GM18873 (cell line): ENCODE results near the gene ABLIM2.
"Not testable (repeated sequence)": the region's sequence is repeated elsewhere in the genome, so short reads cannot be mapped to it uniquely, and the experiment has no call there.

Experiments
- ATAC-seq: cut with Tn5 transposase; IDR thresholded peaks from one replicate; pipeline ENCODE4 v1.9.1; 2021; ENCODE audit warnings: mild to moderate bottlenecking, moderate library complexity, moderate number of reproducible peaks; ENCODE audit not compliant: unreplicated experiment, low FRiP score

The ABLIM2 gene

DNA sequence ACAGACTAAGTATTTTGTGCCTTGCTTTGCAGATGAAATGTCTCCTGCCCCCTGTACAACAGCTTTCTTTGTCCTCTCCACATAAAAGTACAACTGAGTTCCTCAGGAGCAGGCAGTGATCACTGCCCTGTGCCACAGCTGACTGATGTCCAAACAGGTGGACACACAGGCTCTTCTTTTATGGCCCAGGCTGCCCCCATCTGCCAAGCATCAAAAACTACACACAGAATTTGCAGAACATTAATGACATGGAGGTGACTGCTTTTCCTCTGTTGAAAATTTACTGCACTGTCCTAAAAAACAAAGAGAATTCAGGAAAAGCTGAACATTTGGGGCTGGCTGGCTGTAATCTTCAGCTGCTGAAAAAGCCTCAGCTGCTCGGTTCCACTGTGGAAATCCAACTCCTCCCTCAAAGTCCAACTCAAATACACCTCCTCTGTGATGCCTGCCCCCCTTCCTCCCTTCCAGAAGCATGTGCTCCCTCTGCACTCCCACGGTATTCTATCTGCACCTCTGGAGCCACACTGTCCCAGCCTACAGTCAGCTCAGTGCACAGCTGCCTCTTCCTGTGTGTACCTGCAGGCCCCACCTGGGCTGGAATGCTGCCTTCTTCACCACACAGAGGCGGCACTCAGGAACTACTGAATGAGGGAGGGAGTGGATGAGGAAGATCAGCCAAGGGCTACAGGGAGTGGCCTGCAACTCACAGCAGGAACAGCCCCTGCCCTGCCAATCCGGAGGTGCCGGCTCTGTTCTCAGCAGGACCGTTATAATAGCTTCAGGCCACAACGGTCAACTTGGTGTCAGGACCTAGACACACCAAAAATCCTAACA, 229.3 kb downstream of the ABLIM2 start:
- ATAC-seq, result no peak

DNA sequence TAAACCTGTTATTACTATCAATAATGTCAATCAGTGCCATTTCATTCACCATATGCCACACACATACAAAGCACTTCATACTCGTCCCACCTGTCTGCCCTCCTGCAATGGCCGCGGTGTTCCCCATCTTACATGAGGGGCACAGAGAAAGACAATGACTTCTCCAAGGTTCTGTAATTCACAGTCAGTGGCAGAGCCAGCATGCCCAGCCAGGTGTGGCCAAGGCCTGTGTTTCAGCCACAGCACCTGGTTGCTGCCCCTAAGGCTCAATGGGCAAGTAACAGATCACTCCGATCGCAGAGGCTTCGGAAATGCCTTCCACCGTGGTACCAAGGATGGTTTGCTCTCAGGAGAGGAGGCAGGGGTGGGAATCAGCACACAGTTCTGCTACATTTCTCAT, 229.9 kb downstream of the ABLIM2 start:
- no peak for ATAC-seq

DNA sequence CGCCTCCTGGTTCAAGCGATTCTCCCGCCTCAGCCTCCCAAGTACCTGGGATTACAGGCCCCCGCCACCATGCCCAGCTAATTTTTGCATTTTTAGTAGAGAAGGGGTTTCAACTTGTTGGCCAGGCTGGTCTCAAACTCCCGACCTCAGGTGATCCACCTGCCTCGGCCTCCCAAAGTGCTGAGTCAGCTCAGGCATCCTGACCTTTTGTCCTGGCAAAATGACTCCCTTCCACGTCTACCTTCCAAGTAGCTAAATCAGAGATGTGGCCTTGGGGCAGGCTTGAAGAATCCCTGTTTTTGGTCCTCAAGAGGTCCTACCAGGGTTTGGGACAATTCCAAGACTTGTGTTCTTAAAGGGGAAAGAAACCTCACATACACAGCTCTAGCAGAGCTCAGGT, 231.8 kb downstream of the ABLIM2 start:
- no peak for ATAC-seq

DNA sequence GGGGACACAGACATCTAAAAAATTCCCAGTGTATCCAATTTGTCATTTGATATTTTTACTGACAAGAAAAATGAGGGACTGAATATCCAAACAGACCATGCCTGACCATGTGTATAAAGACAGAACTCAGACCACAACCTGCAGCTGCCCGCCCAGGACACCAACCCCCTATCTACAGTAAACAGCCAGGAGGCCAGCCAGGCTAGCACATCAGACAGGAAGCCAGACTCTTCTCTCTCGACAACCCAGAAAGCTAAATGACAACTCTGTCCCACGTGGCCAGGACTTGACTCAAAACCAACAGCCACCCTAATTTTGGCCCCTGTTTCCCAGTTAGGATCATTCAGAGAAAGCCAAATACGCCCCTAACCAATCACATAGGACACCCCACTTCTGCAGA, 234.0 kb downstream of the ABLIM2 start:
- no peak for ATAC-seq

DNA sequence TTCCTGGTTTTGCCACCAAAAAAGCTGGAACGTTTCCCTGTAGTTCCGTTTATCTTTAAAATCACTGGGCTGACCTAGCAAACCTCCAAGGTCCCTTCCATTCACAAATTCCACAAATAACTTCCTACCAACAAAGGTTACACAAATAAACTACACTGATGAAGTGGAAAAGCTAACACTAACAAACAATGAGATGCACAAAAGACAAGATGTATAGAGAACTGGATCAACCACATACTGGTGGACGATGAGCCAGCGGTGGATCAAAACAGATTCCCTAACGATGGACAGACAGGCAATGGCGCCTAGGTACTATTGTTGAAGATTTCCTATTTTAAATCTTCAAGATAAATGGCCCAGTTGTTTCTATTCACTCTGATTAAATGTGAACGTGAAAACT, 234.4 kb downstream of the ABLIM2 start:
- no peak for ATAC-seq

DNA sequence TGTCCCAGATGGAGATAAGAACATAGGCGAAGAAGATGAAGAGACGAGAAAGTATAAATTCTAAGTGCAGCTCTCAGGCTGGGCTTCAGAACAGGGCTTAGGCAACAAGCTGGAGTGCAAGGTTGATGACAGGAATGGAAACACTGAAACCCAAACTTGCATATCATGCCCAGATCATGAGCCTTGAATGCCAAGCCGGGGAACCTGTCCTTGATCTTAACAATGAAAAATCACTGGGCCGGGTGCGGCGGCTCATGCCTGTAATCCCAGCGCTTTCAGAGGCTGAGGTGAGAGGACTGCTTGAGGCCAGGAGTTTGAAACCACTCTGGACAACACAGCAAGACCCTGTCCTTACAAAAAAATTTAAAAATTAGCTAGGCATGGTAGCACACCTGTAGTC, 236.1 kb downstream of the ABLIM2 start:
- ATAC-seq, result no peak

DNA sequence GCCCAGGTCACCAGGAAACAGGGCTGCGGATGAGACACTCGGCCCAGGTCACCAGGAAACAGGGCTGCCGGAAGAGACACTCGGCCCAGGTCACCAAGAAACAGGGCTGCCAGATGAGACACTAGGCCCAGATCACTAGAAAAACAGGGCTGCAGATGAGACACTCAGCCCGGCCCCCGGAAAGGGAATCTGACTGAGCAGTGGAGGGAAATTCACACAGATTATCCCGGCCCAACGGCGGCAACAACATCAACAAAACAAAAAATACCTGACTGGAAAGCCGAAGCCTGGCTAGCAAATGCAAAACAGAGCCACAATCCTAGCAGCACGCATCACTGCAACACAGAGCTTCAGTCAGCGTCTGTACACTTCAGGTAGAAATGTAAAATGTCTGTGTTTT, 239.6 kb downstream of the ABLIM2 start:
- no peak for ATAC-seq

DNA sequence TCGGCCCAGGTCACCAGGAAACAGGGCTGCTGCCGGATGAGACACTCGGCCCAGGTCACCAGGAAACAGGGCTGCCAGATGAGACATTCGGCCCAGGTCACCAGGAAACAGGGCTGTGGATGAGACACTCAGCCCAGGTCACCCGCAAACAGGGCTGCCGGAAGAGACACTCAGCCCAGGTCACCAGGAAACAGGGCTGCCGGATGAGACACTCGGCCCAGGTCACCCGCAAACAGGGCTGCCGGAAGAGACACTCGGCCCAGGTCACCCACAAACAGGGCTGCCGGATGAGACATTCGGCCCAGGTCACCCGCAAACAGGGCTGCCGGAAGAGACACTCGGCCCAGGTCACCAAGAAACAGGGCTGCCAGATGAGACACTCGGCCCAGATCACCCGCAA, 240.4 kb downstream of the ABLIM2 start:
- ATAC-seq, result not testable (repeated sequence)

DNA sequence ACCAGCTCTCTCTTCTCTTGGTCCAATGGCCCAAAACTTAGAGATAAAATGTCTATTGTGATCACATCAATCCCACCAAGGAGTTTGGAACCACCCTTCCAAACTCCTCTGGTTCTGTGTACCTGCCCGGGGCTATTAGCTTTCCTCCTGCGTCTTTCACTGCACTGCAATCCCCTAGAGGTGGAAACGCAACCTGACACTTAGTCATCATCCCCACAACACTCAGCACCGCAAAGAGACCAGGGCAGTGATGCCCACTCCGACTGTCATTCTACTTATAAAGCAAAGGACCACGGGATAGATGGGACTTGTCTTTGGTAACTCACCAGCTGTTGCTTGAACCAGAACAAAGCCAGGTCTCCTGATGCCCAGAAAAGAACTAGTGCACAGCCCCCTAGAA, 240.9 kb downstream of the ABLIM2 start:
- ATAC-seq, result no peak

DNA sequence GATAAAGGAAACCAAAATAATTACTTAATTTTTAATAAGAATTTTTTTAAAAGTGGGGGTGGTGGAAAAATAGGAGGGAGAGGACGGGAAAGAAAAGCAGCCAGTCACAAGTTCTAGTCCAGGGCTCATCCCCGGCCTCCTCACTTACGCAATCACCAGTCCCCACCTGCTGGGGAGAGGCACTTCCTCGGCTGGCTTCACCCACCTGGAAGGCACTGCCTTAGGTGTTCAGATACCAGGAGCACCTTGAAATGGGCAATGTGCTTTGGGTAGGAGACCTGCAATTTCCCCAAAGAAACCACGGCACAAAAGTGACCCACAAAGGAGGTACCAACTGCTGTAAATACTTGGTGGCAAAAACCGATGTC, 242.8 kb downstream of the ABLIM2 start:
- ATAC-seq, result no peak
